Activated CD8-positive, alpha-beta memory T cell treated with anti-CD3 and anti-CD28 coated beads, Interleukin-2, amount 50 U/mL, for 24 hours (primary cell): ENCODE results near the gene AGBL5.
"Not testable (repeated sequence)": the region's sequence is repeated elsewhere in the genome, so short reads cannot be mapped to it uniquely, and the experiment has no call there.

Experiments
- DNase-seq: peaks from one replicate; pipeline ENCODE4 v3.0.0-alpha.2; 2020; ENCODE audit errors: extremely low read depth

The AGBL5 gene

DNA sequence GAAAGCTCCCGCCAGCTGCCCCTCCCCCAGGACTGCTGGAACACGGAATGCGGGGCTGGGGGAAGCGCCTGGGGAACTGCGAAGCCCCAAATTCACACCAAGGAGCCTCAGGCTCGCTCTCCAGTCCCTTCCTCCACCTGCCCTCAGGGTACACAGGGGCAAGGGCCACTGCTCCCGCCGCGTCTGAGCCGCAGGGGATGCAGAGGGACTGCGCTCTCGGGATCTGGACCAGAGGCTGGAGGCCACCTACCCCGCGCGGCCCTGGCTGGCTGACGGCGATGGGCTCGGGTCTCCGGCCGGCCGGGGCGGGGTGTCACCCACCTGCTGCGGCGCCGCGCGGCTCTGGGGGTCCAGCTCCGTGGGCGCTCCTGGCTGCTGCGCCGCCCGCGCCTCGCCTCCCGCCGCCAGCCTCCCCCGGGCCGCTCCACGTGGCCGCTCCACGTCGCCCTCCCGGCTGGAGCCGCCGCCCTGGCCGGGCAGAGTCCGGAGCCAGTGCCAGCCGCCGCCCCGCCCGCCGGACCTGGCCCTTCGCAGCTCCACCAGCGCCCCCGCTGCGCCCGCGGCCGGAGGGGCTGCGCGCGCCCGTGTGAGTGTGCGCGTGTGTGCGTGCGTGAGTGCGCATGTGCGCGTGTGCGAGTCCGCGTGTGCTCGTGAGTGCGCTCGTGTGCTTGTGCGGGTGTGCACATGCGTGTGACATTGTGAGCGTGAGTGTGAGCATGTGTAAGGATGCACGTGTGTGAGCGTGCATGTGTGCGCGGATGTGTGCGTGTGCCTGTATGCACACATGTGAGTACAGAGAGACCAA is 67.3 kb downstream of the AGBL5 start, which contains the start of gene CGREF1:
Gene CGREF1, minus strand, starts transcription at position 604 of the 805 bp plus-strand sequence. CDS start 14,762 bp downstream, outside the sequence.
- no peak for DNase-seq

DNA sequence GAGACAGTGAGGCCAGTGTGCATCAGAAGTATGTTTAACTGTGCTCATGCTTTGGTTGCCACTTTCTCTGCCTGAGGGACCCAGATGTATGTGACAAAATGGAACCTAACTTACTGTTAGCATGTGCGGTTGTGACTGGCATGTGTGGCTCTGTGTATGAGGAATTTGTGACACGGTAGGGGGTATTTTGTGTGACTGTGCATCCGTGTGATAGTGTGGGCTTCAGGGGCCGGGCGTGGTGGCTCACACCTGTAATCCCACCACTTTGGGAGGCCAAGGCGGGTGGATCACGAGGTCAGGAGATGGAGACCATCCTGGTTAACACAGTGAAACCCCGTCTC is 67.8 kb downstream of the AGBL5 start:
- DNase-seq = not testable (repeated sequence)
